Measurements from ENCODE around the gene MUC6.

The MUC6 gene

DNA sequence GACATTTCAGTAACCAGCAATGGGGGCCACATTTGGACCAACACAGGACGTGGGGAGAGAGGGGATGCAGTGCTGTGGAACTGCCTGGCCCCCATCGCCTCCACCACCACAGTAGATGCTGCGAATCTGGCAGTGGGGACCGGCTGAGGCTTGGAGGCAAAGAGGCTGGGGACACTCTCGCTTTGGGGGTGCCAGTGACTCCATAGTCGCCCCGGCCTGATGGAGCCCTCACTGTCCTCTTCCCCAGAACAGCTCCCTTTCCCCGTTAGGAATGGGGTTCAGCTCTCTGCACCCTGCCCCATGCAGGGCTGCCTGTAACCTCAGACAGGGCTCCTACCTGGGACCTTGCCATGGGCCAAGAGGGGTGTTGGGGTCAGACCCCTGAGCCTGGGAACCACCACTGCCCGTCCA is 36.3 kb upstream of the MUC6 start:
- H3K4me1 ChIP-seq = no peaks in the 10 kb centered on the region
- H3K9me3 ChIP-seq = no peaks in the 10 kb centered on the region
- DNase-seq = no peak
- H3K27me3 ChIP-seq = no peaks in the 10 kb centered on the region
- H3K36me3 ChIP-seq = no peaks in the 10 kb centered on the region
- TF ChIP-seq, protein P1, sequence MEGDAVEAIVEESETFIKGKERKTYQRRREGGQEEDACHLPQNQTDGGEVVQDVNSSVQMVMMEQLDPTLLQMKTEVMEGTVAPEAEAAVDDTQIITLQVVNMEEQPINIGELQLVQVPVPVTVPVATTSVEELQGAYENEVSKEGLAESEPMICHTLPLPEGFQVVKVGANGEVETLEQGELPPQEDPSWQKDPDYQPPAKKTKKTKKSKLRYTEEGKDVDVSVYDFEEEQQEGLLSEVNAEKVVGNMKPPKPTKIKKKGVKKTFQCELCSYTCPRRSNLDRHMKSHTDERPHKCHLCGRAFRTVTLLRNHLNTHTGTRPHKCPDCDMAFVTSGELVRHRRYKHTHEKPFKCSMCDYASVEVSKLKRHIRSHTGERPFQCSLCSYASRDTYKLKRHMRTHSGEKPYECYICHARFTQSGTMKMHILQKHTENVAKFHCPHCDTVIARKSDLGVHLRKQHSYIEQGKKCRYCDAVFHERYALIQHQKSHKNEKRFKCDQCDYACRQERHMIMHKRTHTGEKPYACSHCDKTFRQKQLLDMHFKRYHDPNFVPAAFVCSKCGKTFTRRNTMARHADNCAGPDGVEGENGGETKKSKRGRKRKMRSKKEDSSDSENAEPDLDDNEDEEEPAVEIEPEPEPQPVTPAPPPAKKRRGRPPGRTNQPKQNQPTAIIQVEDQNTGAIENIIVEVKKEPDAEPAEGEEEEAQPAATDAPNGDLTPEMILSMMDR (IDR thresholded peaks at IDR 0.05; ENCODE audit: low read depth, low read length) = no peak
- no peak overlapping the region for H3K4me3 ChIP-seq (ENCODE audit: low read depth, low read length)

DNA sequence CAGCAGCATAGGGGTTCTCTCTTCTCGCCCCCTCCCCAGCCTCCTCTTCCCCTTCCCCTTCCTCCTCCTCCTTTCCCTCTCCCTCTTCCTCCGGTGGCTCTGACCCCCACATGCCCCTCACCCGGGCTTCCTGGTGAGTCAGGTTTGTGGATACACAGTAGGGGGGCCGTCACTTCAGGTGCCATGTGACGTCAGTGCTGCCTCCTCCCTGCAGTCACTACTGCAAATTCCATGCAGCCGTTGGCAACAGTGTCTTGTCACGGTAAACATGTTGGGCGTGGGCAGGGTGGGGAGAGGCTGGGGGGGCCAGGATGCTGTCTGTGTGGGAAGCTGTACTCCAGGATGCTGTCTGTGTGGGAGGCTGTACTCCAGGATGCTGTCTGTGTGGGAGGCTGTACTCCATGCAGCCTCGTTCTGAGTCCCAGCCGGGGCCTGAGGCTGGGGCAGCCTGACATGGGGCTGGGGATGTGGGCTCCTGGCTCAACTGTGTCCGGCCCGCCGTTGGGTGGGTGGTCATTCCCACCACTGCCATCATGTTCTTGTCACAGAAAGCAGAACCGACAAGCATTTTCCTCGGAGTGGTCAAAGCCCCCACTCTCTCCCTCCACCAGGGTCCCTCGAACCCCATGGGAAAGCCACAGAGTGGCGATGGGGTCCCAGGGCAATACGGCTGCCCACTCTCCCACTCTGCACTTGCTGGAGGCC is 35.8 kb upstream of the MUC6 start:
- Histone ChIP-seq H3K36me3 (no peaks in the 10 kb centered on the region), H3K4me3 (ENCODE audit: low read depth, low read length) (no peak overlapping the region), H3K27me3 (no peaks in the 10 kb centered on the region), H3K4me1 (no peaks in the 10 kb centered on the region), H3K9me3 (no peaks in the 10 kb centered on the region)
- no peak for DNase-seq
- TF ChIP-seq, protein P1 (IDR thresholded peaks at IDR 0.05; ENCODE audit: low read depth, low read length) = no peak

DNA sequence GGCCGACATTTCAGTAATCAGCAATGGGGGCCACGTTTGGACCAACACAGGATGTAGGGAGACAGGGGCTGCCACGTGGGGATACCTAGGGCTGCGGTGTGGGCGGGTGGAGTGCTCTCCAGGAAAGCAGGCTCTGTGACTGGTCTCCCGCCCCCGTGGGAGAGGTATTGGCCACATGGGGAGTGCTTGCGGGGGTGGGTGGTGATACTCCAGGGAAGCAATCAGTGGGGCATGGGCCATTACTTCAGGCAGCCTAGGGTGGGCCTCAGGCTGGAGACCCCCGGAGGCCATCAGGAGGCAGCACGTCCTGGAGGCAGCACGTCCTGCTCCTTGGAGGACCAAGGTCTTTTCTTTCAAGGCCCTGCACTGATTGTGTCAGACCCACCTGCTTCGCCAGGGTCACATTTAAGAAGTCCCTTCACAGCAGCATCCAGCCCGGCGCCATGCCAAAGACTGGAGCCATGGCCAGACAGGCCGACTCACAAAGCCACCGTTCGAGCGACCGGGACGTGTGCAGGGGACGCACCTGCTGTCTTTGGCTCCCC is 35.1 kb upstream of the MUC6 start:
- no peaks in the 10 kb centered on the region for H3K27me3 ChIP-seq
- DNase-seq = no peak
- no peaks in the 10 kb centered on the region for H3K9me3 ChIP-seq
- no peaks in the 10 kb centered on the region for H3K4me1 ChIP-seq
- TF ChIP-seq, protein P1 (IDR thresholded peaks at IDR 0.05; ENCODE audit: low read depth, low read length) = no peak
- no peak overlapping the region for H3K4me3 ChIP-seq (ENCODE audit: low read depth, low read length)
- no peaks in the 10 kb centered on the region for H3K36me3 ChIP-seq

DNA sequence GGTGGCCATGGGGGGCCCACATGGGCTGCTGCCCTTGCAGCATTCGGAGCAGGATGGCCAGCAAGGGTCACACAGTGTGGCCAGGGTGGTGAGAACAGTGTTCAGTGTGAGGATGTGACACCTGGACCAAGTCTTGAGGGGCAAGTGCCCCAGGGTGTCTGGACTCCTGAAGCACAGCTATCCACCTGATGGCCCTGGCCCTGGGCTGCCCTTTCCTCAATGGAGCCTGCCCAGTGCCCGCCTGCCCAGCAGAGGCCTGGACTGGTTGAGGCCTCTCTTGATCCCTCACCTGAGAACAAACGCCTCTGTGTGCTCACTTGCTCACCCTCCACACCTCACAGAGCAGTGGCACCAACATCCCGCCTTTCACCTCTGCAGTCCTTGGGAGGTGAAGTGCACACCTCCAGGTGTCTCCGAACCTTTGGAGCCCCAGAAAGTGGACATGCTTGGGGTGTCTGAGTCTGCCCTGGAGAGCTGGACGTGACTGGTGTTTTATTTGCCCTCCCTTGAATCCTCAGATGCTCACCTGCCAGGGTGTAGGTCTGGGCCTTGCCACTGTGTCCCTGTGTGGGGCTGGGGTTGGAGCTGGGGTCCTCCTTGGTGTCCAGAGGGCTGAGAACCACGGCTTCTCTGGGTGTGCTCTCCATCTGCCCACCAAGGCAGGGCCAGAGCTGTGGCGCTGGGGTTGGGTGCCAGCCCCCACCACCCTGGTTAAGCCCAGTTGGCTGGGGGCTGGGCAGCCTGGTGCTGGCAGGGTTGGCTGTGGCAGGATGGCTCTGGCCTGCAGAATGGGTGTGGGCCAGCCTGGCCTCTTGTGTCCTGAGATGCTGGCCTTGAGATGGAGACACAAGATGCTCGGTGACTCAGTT is 34.3 kb upstream of the MUC6 start:
- H3K27me3 ChIP-seq = no peaks in the 10 kb centered on the region
- no peak overlapping the region for H3K4me3 ChIP-seq (ENCODE audit: low read depth, low read length)
- TF ChIP-seq, protein P1 (IDR thresholded peaks at IDR 0.05; ENCODE audit: low read depth, low read length) = no peak
- no peaks in the 10 kb centered on the region for H3K4me1 ChIP-seq
- no peaks in the 10 kb centered on the region for H3K9me3 ChIP-seq
- DNase-seq = no peak
- no peaks in the 10 kb centered on the region for H3K36me3 ChIP-seq

DNA sequence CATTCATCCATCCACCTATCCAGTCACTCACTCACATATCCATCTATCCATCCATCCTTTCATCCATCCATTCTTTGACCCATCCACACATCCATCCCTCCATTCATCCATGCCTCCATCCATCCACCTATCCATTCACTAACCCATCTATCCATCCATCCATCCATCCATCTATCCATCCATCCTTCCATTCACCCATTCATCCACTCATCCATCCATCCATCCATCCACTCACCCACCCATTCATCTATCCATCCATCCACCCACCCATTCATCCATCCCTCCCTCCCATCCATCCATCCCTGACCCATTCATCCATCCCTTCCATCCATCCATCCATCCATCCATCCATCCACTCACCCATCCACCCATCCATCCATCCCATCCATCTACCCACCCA is 33.2 kb upstream of the MUC6 start:
- Histone ChIP-seq H3K4me1 (no peaks in the 10 kb centered on the region), H3K4me3 (ENCODE audit: low read depth, low read length) (no peak overlapping the region), H3K36me3 (no peaks in the 10 kb centered on the region), H3K27me3 (no peaks in the 10 kb centered on the region), H3K9me3 (no peaks in the 10 kb centered on the region)
- TF ChIP-seq, protein P1 (IDR thresholded peaks at IDR 0.05; ENCODE audit: low read depth, low read length) = no peak
- no peak for DNase-seq

All from BE2C (cell line).